ENCODE data around the gene PIGZ.

GRCh38 chr3:196942915-196943277 lies 25.7 kb downstream of the PIGZ start:
- TF ChIP-seq EZH2phosphoT487 (IDR thresholded peaks at IDR 0.05; ENCODE audit: insufficient read depth, low read depth), result no peak
- no peak for TF ChIP-seq EZH2 (IDR thresholded peaks at IDR 0.05; ENCODE audit: insufficient read depth, poor library complexity, severe bottlenecking)

Data from GM23248 (cell line).